GM23338 (cell line): ENCODE measurements around the gene LSM12. TPM values are rescaled to one million over a fixed set of nuclear protein-coding genes. Genes with fewer than 3 reads are reported as not detected.

Experiments
- ATAC-seq: fragments of 200-7000 bp; cut with Tn5 transposase; 3 replicates; pipeline ENCODE4 v1.9.1; 2020
- DNase-seq: peaks from one replicate; pipeline ENCODE4 v3.0.0-alpha.2; 2015; ENCODE audit warnings: low spot score
- H2AFZ ChIP-seq: fragments of 200-600 bp; sonication (generic); 2 replicates; pipeline ENCODE4 v1.8.0; 2016; ENCODE audit warnings: antibody characterized with exemption, mild to moderate bottlenecking, moderate library complexity
- H3F3A ChIP-seq: fragments of 200-600 bp; sonication (generic); replicated peaks from 2 replicates; pipeline ENCODE4 v1.8.0; 2017; ENCODE audit warnings: antibody characterized with exemption, mixed run types, low read depth
- H3K27ac ChIP-seq: fragments of 200-600 bp; sonication (generic); 2 replicates; pipeline ENCODE4 v1.6.1; 2016; ENCODE audit warnings: low read depth
- H3K27me3 ChIP-seq: fragments of 200-600 bp; sonication (generic); 2 replicates; pipeline ENCODE4 v1.8.0; 2016; ENCODE audit warnings: mild to moderate bottlenecking, mixed run types, moderate library complexity; ENCODE audit not compliant: insufficient read depth
- H3K36me3 ChIP-seq: fragments of 200-600 bp; sonication (generic); 2 replicates; pipeline ENCODE4 v1.8.0; 2016; ENCODE audit warnings: mild to moderate bottlenecking; ENCODE audit not compliant: insufficient read depth
- H3K4me1 ChIP-seq: fragments of 200-600 bp; sonication (generic); 2 replicates; pipeline ENCODE4 v1.8.0; 2016; ENCODE audit warnings: mild to moderate bottlenecking, moderate library complexity; ENCODE audit not compliant: insufficient read depth
- H3K4me2 ChIP-seq: fragments of 200-600 bp; sonication (generic); 2 replicates; pipeline ENCODE4 v1.7.1; 2017; ENCODE audit warnings: mixed run types
- H3K4me3 ChIP-seq: fragments of 200-600 bp; sonication (generic); 2 replicates; pipeline ENCODE4 v1.6.1; 2016; ENCODE audit warnings: mixed run types
- H3K79me2 ChIP-seq: fragments of 200-600 bp; sonication (generic); replicated peaks from 2 replicates; pipeline ENCODE4 v1.8.0; 2017; ENCODE audit warnings: mild to moderate bottlenecking; ENCODE audit not compliant: insufficient read depth
- H3K9me2 ChIP-seq: fragments of 200-600 bp; sonication (generic); 2 replicates; pipeline ENCODE4 v1.8.0; 2017; ENCODE audit not compliant: insufficient read depth
- H4K20me1 ChIP-seq: fragments of 200-600 bp; sonication (generic); replicated peaks from 2 replicates; pipeline ENCODE4 v1.8.0; 2017; ENCODE audit warnings: mild to moderate bottlenecking; ENCODE audit not compliant: insufficient read depth
- H3K27ac Mint-ChIP-seq: 2 replicates; pipeline ENCODE4 v1.8.0; 2020; ENCODE audit warnings: inconsistent platforms, mild to moderate bottlenecking, moderate library complexity, mixed read lengths
- H3K27me3 Mint-ChIP-seq: 3 replicates; pipeline ENCODE4 v1.8.0; 2022; ENCODE audit warnings: low read depth, mild to moderate bottlenecking, moderate library complexity, mixed read lengths, inconsistent platforms; ENCODE audit not compliant: insufficient read depth, poor library complexity
- H3K36me3 Mint-ChIP-seq: 3 replicates; pipeline ENCODE4 v1.8.0; 2021; ENCODE audit warnings: low read depth, mild to moderate bottlenecking, inconsistent platforms, moderate library complexity, mixed read lengths
- H3K4me1 Mint-ChIP-seq: 3 replicates; pipeline ENCODE4 v1.8.0; 2020; ENCODE audit warnings: mild to moderate bottlenecking, inconsistent platforms, mixed read lengths
- H3K4me3 Mint-ChIP-seq: 3 replicates; pipeline ENCODE4 v1.8.0; 2021; ENCODE audit warnings: moderate library complexity, mild to moderate bottlenecking, inconsistent platforms, mixed read lengths
- H3K9me3 Mint-ChIP-seq: 3 replicates; pipeline ENCODE4 v1.8.0; 2020; ENCODE audit warnings: moderate library complexity, mild to moderate bottlenecking, inconsistent platforms, mixed read lengths
- CREB1 ChIP-seq: fragments of 250-450 bp; sonication (Bioruptor Pico); IDR thresholded peaks from 2 replicates; pipeline ENCODE4 v1.5.0; 2020; ENCODE audit warnings: low read depth, mild to moderate bottlenecking, moderate library complexity
- EZH2phosphoT487 ChIP-seq: fragments of 200-600 bp; sonication (generic); IDR thresholded peaks from one replicate; pipeline ENCODE4 v1.8.1; 2018; ENCODE audit warnings: antibody characterized with exemption; ENCODE audit not compliant: unreplicated experiment
- POLR2AphosphoS5 ChIP-seq: IDR thresholded peaks from 2 replicates; pipeline ENCODE4 v1.6.1; 2016; ENCODE audit warnings: antibody characterized with exemption, low read depth
- polyA plus RNA-seq: library from polyadenylated mRNA; unstranded; fragments of >200 nt; fragmentation: Nextera tagmentation; extraction: Ambion mirVana; gene quantifications from 2 replicates; pipeline ENCODE4 v1.2.1, GENCODE V29; 2016
- total RNA-seq: library from RNA; depleted of rRNA; stranded (reverse); fragments of >200 nt; shearing (Covaris generic); gene quantifications from 2 replicates; pipeline ENCODE4 v1.2.3, GENCODE V29; 2014
- TF ChIP-seq, protein P1 (sequence below), 2 experiments: fragments of 200-600 bp in 1 of 2; sonication (generic) in 1 of 2; conservative IDR thresholded peaks; 2 replicates each; pipeline versions ENCODE4 v1.5.1 to v1.6.1; 2016 to 2017; ENCODE audit warnings: antibody characterized with exemption in 2 of 2, low read depth in 2 of 2, mild to moderate bottlenecking in 2 of 2, moderate library complexity in 1 of 2
- TF ChIP-seq, protein P2 (sequence below): fragments of 250-450 bp; sonication (Bioruptor Pico); IDR thresholded peaks from 2 replicates; pipeline ENCODE4 v1.5.0; 2020; ENCODE audit warnings: mild to moderate bottlenecking, moderate library complexity
- TF ChIP-seq, protein P3 (sequence below): IDR thresholded peaks from one replicate; pipeline ENCODE4 v1.6.1; 2018; ENCODE audit warnings: antibody characterized with exemption; ENCODE audit not compliant: unreplicated experiment

LSM12 gene
- total and polyA plus RNA-seq, 2 experiments from 2014 or later, result 72.7 to 241 TPM

DNA sequence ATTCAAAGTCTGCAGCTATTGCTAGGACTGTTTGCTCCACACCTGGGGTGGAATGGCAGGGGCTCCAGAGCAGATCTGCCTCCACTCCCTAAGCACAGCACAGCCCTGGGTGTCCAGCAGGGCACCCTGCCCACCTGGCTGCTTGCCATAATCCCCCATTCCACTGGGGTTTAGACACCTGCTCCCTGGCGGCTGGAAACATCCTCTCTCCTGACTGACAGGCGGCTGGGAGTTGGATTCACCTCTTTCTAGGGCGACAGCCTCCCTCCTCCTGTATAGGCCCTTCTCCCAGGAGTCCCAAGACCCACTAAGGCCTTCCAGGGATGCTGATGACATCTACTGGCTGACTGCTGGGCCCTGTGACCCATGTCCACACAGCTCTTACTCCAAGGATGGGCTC, 39.0 kb upstream of the LSM12 start:
- Histone ChIP-seq H3K27ac (peak overlapping the region; percentile 19; the same call in 1 of the 2 replicates), H3K4me3 (no peak overlapping the region), H3K4me2 (no peak overlapping the region), H3K4me1 (peaks cover 19% of the 10 kb centered on the region), H3F3A (0 out of 2 replicates have a peak, but pooled peaks cover 3% of the 10 kb centered on the region), H3K79me2 (peaks cover 10% of the 10 kb centered on the region), H4K20me1 (no peaks in the 10 kb centered on the region; the same call in none of the 2 replicates), H3K27me3 (no peaks in the 10 kb centered on the region), H3K9me2 (no peaks in the 10 kb centered on the region), H3K36me3 (no peaks in the 10 kb centered on the region), H2AFZ (no peak overlapping the region)
- H3K27ac Mint-ChIP-seq, result no peak overlapping the region
- peak; percentile 14 for ATAC-seq
- no peaks in the 10 kb centered on the region; the same call in 1 of the 3 replicates for H3K9me3 Mint-ChIP-seq
- DNase-seq, result no peak
- TF ChIP-seq POLR2AphosphoS5 (no peak), CREB1 (no peak), EZH2phosphoT487 (no peak)
- TF ChIP-seq, protein P1, sequence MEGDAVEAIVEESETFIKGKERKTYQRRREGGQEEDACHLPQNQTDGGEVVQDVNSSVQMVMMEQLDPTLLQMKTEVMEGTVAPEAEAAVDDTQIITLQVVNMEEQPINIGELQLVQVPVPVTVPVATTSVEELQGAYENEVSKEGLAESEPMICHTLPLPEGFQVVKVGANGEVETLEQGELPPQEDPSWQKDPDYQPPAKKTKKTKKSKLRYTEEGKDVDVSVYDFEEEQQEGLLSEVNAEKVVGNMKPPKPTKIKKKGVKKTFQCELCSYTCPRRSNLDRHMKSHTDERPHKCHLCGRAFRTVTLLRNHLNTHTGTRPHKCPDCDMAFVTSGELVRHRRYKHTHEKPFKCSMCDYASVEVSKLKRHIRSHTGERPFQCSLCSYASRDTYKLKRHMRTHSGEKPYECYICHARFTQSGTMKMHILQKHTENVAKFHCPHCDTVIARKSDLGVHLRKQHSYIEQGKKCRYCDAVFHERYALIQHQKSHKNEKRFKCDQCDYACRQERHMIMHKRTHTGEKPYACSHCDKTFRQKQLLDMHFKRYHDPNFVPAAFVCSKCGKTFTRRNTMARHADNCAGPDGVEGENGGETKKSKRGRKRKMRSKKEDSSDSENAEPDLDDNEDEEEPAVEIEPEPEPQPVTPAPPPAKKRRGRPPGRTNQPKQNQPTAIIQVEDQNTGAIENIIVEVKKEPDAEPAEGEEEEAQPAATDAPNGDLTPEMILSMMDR (conservative IDR thresholded peaks at IDR 0.05; ENCODE audit: low read depth in 2 of 2), result peak in 1 of 2 experiments; percentile 26; a peak in 1 of 4 replicates
- TF ChIP-seq, protein P2, sequence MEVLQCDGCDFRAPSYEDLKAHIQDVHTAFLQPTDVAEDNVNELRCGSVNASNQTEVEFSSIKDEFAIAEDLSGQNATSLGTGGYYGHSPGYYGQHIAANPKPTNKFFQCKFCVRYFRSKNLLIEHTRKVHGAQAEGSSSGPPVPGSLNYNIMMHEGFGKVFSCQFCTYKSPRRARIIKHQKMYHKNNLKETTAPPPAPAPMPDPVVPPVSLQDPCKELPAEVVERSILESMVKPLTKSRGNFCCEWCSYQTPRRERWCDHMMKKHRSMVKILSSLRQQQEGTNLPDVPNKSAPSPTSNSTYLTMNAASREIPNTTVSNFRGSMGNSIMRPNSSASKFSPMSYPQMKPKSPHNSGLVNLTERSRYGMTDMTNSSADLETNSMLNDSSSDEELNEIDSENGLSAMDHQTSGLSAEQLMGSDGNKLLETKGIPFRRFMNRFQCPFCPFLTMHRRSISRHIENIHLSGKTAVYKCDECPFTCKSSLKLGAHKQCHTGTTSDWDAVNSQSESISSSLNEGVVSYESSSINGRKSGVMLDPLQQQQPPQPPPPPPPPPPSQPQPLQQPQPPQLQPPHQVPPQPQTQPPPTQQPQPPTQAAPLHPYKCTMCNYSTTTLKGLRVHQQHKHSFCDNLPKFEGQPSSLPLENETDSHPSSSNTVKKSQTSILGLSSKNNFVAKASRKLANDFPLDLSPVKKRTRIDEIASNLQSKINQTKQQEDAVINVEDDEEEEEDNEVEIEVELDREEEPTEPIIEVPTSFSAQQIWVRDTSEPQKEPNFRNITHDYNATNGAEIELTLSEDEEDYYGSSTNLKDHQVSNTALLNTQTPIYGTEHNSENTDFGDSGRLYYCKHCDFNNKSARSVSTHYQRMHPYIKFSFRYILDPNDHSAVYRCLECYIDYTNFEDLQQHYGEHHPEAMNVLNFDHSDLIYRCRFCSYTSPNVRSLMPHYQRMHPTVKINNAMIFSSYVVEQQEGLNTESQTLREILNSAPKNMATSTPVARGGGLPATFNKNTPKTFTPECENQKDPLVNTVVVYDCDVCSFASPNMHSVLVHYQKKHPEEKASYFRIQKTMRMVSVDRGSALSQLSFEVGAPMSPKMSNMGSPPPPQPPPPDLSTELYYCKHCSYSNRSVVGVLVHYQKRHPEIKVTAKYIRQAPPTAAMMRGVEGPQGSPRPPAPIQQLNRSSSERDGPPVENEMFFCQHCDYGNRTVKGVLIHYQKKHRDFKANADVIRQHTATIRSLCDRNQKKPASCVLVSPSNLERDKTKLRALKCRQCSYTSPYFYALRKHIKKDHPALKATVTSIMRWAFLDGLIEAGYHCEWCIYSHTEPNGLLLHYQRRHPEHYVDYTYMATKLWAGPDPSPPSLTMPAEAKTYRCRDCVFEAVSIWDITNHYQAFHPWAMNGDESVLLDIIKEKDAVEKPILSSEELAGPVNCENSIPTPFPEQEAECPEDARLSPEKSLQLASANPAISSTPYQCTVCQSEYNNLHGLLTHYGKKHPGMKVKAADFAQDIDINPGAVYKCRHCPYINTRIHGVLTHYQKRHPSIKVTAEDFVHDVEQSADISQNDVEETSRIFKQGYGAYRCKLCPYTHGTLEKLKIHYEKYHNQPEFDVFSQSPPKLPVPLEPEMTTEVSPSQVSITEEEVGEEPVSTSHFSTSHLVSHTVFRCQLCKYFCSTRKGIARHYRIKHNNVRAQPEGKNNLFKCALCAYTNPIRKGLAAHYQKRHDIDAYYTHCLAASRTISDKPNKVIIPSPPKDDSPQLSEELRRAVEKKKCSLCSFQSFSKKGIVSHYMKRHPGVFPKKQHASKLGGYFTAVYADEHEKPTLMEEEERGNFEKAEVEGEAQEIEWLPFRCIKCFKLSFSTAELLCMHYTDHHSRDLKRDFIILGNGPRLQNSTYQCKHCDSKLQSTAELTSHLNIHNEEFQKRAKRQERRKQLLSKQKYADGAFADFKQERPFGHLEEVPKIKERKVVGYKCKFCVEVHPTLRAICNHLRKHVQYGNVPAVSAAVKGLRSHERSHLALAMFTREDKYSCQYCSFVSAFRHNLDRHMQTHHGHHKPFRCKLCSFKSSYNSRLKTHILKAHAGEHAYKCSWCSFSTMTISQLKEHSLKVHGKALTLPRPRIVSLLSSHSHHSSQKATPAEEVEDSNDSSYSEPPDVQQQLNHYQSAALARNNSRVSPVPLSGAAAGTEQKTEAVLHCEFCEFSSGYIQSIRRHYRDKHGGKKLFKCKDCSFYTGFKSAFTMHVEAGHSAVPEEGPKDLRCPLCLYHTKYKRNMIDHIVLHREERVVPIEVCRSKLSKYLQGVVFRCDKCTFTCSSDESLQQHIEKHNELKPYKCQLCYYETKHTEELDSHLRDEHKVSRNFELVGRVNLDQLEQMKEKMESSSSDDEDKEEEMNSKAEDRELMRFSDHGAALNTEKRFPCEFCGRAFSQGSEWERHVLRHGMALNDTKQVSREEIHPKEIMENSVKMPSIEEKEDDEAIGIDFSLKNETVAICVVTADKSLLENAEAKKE (CRISPR knock-in tag), result no peak
- TF ChIP-seq, protein P3, sequence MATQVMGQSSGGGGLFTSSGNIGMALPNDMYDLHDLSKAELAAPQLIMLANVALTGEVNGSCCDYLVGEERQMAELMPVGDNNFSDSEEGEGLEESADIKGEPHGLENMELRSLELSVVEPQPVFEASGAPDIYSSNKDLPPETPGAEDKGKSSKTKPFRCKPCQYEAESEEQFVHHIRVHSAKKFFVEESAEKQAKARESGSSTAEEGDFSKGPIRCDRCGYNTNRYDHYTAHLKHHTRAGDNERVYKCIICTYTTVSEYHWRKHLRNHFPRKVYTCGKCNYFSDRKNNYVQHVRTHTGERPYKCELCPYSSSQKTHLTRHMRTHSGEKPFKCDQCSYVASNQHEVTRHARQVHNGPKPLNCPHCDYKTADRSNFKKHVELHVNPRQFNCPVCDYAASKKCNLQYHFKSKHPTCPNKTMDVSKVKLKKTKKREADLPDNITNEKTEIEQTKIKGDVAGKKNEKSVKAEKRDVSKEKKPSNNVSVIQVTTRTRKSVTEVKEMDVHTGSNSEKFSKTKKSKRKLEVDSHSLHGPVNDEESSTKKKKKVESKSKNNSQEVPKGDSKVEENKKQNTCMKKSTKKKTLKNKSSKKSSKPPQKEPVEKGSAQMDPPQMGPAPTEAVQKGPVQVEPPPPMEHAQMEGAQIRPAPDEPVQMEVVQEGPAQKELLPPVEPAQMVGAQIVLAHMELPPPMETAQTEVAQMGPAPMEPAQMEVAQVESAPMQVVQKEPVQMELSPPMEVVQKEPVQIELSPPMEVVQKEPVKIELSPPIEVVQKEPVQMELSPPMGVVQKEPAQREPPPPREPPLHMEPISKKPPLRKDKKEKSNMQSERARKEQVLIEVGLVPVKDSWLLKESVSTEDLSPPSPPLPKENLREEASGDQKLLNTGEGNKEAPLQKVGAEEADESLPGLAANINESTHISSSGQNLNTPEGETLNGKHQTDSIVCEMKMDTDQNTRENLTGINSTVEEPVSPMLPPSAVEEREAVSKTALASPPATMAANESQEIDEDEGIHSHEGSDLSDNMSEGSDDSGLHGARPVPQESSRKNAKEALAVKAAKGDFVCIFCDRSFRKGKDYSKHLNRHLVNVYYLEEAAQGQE, result no peak
- peaks cover 22% of the 10 kb centered on the region for H3K4me1 Mint-ChIP-seq
- no peak overlapping the region for H3K4me3 Mint-ChIP-seq
- H3K36me3 Mint-ChIP-seq, result 0 out of 3 replicates have a peak, but pooled peaks cover 4% of the 10 kb centered on the region
- peaks cover 4% of the 10 kb centered on the region for H3K27me3 Mint-ChIP-seq
